Lower lobe of right lung (tissue), 2 donors: ENCODE results near the gene CHRNG. TPM values are rescaled to one million over a fixed set of nuclear protein-coding genes. Genes with fewer than 3 reads are reported as not detected.
A peak's percentile ranks its signal among the peaks of the same experiment; 100 is the strongest.

ENCODE experiments used
- ATAC-seq, 2 donors: fragments of 200-7000 bp; cut with Tn5 transposase; one replicate each; pipeline ENCODE4 v1.9.1; 2020 to 2022; ENCODE audit warnings: mild to moderate bottlenecking in 2 of 2, moderate library complexity in 2 of 2
- DNase-seq: peaks from one replicate; pipeline ENCODE4 v3.0.0-alpha.2; 2020
- H3K27ac ChIP-seq: fragments of 200-600 bp; one replicate; pipeline ENCODE4 v1.8.0; 2022
- H3K27me3 ChIP-seq: fragments of 200-600 bp; one replicate; pipeline ENCODE4 v1.8.0; 2022; ENCODE audit warnings: low read depth
- H3K36me3 ChIP-seq: fragments of 200-600 bp; one replicate; pipeline ENCODE4 v1.8.0; 2022; ENCODE audit warnings: mild to moderate bottlenecking
- H3K4me1 ChIP-seq: fragments of 200-600 bp; one replicate; pipeline ENCODE4 v1.8.0; 2022
- H3K4me3 ChIP-seq: fragments of 200-600 bp; one replicate; pipeline ENCODE4 v1.8.0; 2022; ENCODE audit warnings: mild to moderate bottlenecking
- H3K9me3 ChIP-seq: fragments of 200-600 bp; one replicate; pipeline ENCODE4 v1.8.0; 2022
- CTCF ChIP-seq: fragments of 200-600 bp; IDR thresholded peaks from one replicate; pipeline ENCODE4 v1.8.0; 2022; ENCODE audit warnings: antibody characterized with exemption, mild to moderate bottlenecking
- intact Hi-C: fragments of 100-400 bp; cut with DNase I; formaldehyde crosslinking; loops from one replicate; pipeline ENCODE4 v1.11.0; 2022
- total RNA-seq: library from RNA; stranded (reverse); fragmentation: NEBNext Ultra II Directional; extraction: Animal tissue kit (Norgen Biotek cat#: 25700); gene quantifications from one replicate; pipeline ENCODE4 v1.2.1, GENCODE V29; 2021
- donor health status: DM: no; HTN: yes; CAD: no; lungs with severe emphysema.

Gene CHRNG
- total RNA-seq, 1 donor from 2014 or later: not detected

GRCh38 chr2:232502911-232503808 lies 36.3 kb upstream of the CHRNG start:
- intact Hi-C loops: no loop called here
- DNase-seq: no peak
- Histone ChIP-seq H3K36me3 (no peaks in the 10 kb centered on the region), H3K27me3 (peaks cover 57% of the 10 kb centered on the region), H3K4me1 (peaks cover 11% of the 10 kb centered on the region), H3K27ac (no peak overlapping the region), H3K4me3 (peak overlapping the region; percentile 47), H3K9me3 (no peaks in the 10 kb centered on the region)
- ATAC-seq: peak; percentile 35 to 67
- no peak for TF ChIP-seq CTCF

GRCh38 chr2:232503809-232504323 lies 35.6 kb upstream of the CHRNG start:
- H3K9me3 ChIP-seq: no peaks in the 10 kb centered on the region
- no peak overlapping the region for H3K27ac ChIP-seq
- intact Hi-C loops: no loop called here
- TF ChIP-seq CTCF: no peak
- peaks cover 60% of the 10 kb centered on the region for H3K27me3 ChIP-seq
- DNase-seq (no peak), ATAC-seq (no peak)
- H3K4me1 ChIP-seq: peaks cover 11% of the 10 kb centered on the region
- peak overlapping the region; percentile 47 for H3K4me3 ChIP-seq
- no peaks in the 10 kb centered on the region for H3K36me3 ChIP-seq

- intact Hi-C loops: no loop called here
- TF ChIP-seq CTCF: no peak
- no peak overlapping the region for H3K27ac ChIP-seq
- no peaks in the 10 kb centered on the region for H3K36me3 ChIP-seq
- no peaks in the 10 kb centered on the region for H3K9me3 ChIP-seq
- ATAC-seq (no peak), DNase-seq (no peak)
- no peak overlapping the region for H3K4me3 ChIP-seq
- peaks cover 11% of the 10 kb centered on the region for H3K4me1 ChIP-seq
- H3K27me3 ChIP-seq: peaks cover 57% of the 10 kb centered on the region
Observed at GRCh38 chr2:232504438-232504837, 35.1 kb upstream of the CHRNG start.

GRCh38 chr2:232505856-232506255 lies 33.6 kb upstream of the CHRNG start:
- intact Hi-C loops: no loop called here
- TF ChIP-seq CTCF: no peak
- Histone ChIP-seq H3K9me3 (no peaks in the 10 kb centered on the region), H3K4me3 (no peak overlapping the region), H3K36me3 (no peaks in the 10 kb centered on the region), H3K27me3 (peaks cover 57% of the 10 kb centered on the region), H3K27ac (no peak overlapping the region), H3K4me1 (peaks cover 11% of the 10 kb centered on the region)
- ATAC-seq: no peak
- no peak for DNase-seq

- Histone ChIP-seq H3K4me3 (no peak overlapping the region), H3K4me1 (peaks cover 11% of the 10 kb centered on the region), H3K9me3 (no peaks in the 10 kb centered on the region), H3K27me3 (peaks cover 52% of the 10 kb centered on the region), H3K27ac (no peak overlapping the region), H3K36me3 (no peaks in the 10 kb centered on the region)
- DNase-seq: no peak
- ATAC-seq: no peak
- TF ChIP-seq CTCF: no peak
- intact Hi-C loops: no loop called here
Observed at GRCh38 chr2:232506709-232507108, 32.8 kb upstream of the CHRNG start.
